Measurements from ENCODE around the gene NELFA. TPM values are rescaled to one million over a fixed set of nuclear protein-coding genes. Genes with fewer than 3 reads are reported as not detected.

The NELFA gene
- total and polyA plus RNA-seq, 4 donors: 7.1 to 11.8 (median 9.3) TPM

DNA sequence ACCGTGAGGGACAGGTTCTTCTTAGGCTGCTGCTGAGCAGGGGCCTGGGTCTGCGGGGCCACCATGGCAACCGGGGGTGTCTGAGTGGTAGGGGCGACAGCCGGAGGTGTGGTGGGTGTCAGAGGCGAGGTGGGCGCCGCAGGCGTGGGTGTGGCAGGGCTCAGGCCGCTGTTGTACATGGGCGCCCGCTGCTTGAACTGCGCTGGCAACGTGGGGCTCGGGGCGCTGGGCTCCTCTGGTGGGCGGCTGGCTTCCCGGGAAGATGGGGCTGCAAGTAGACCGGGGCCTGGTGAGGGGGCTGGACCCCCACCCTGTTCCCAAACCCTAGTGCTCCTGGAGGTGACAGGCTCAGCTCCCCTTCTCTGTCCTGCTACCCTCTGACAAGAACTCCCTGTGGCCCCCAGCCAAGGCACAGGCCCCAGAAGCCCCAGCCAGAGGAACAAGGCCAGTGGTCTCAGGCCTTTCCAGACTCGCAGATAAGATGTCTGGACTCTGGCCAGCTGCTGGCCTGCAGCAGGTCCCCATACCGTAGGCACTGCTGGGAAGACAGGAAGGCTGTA lies 24.8 kb downstream of the NELFA start:
- Histone ChIP-seq H3K27me3 (ENCODE audit: control insufficient read depth in 4 of 4, insufficient read depth in 4 of 4, low read length in 3 of 4) (no peaks in the 10 kb centered on the region), H3K36me3 (ENCODE audit: control insufficient read depth in 4 of 4, insufficient read depth in 3 of 4, low read depth in 1 of 4, low read length in 3 of 4) (peaks cover 24 to 80% (median 36%) of the 10 kb centered on the region in 4 donors), H3K9ac (ENCODE audit: low read depth in 1 of 2, low read length in 2 of 2) (no peak overlapping the region), H3K27ac (ENCODE audit: low read depth in 1 of 2, low read length in 2 of 2) (no peak overlapping the region), H3K9me3 (ENCODE audit: control insufficient read depth in 4 of 4, low read length in 3 of 4) (no peaks in the 10 kb centered on the region), H3K4me1 (ENCODE audit: control insufficient read depth in 4 of 4, insufficient read depth in 4 of 4, low read length in 3 of 4) (no peaks in the 10 kb centered on the region), H3K4me3 (ENCODE audit: low read depth in 1 of 3, low read length in 3 of 3) (no peak overlapping the region)
- WGBS: 93% methylated on average over 21 of the region's 21 CpGs
- peak; percentile 33 for DNase-seq (ENCODE audit: low spot score)
- TF ChIP-seq, protein P1, sequence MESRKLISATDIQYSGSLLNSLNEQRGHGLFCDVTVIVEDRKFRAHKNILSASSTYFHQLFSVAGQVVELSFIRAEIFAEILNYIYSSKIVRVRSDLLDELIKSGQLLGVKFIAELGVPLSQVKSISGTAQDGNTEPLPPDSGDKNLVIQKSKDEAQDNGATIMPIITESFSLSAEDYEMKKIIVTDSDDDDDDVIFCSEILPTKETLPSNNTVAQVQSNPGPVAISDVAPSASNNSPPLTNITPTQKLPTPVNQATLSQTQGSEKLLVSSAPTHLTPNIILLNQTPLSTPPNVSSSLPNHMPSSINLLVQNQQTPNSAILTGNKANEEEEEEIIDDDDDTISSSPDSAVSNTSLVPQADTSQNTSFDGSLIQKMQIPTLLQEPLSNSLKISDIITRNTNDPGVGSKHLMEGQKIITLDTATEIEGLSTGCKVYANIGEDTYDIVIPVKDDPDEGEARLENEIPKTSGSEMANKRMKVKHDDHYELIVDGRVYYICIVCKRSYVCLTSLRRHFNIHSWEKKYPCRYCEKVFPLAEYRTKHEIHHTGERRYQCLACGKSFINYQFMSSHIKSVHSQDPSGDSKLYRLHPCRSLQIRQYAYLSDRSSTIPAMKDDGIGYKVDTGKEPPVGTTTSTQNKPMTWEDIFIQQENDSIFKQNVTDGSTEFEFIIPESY (IDR thresholded peaks at IDR 0.05): no peak

GRCh38 chr4:1983053-1983845 lies 25.5 kb downstream of the NELFA start:
- no peak overlapping the region for H3K9ac ChIP-seq (ENCODE audit: low read depth in 1 of 2, low read length in 2 of 2)
- TF ChIP-seq TAF1 (conservative IDR thresholded peaks at IDR 0.05) (no peak), HNF4G (IDR thresholded peaks at IDR 0.05) (no peak)
- H3K27me3 ChIP-seq (ENCODE audit: control insufficient read depth in 4 of 4, insufficient read depth in 4 of 4, low read length in 3 of 4): no peaks in the 10 kb centered on the region
- 96% methylated on average over 34 of the region's 34 CpGs for WGBS
- peaks cover 24 to 85% (median 36%) of the 10 kb centered on the region in 4 donors for H3K36me3 ChIP-seq (ENCODE audit: control insufficient read depth in 4 of 4, insufficient read depth in 3 of 4, low read depth in 1 of 4, low read length in 3 of 4)
- no peaks in the 10 kb centered on the region for H3K4me1 ChIP-seq (ENCODE audit: control insufficient read depth in 4 of 4, insufficient read depth in 4 of 4, low read length in 3 of 4)
- no peak overlapping the region for H3K4me3 ChIP-seq (ENCODE audit: low read depth in 1 of 3, low read length in 3 of 3)
- peak; percentile 27 for DNase-seq (ENCODE audit: low spot score)
- H3K9me3 ChIP-seq (ENCODE audit: control insufficient read depth in 4 of 4, low read length in 3 of 4): no peaks in the 10 kb centered on the region
- no peak overlapping the region for H3K27ac ChIP-seq (ENCODE audit: low read depth in 1 of 2, low read length in 2 of 2)

DNA sequence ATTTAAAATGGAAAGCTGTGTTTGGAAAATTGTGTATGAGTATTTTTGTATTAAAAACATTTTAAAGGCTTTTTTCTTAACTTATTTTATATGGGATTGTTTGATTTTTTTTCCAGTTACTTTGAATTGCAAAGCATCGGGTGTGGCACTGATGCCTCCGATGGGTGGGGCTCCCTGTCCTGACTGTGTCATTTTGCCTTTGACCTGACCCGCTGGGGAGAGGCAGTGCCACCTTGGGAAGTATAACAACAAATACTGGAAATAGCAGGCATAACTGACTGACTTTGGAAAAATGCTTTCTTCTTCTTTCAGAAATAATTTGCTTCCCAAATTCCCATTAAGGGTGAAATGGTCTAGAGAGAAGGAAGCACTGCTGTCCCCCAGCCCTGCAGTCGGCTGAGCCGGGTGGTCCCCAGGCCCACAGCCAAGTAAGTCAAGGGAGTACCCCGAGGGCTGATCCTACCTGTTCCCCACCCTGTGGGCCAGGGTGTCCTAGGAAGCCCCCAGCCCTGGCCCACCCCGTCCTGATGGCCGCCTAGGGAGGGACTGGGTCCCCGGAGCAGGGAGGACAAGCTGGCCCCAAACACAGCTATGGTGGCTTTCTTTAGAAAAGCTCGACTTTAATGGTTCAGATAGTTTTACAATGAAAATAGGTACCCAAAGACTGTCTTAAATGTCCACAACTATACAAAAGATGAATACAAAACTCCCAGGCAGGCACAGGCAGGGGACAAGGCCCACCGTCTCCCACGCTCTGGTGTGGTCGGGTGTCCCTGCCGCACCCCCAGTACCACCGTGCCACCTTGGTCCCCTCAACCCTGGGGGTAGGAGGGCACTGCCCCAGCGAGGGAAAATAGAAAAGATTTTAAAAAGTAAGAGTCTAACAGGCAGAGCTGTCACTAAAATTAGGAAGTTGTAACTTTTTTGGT lies 26.4 kb downstream of the NELFA start:
- WGBS: 92% methylated on average over 16 of the region's 16 CpGs
- peak; percentile 30 for DNase-seq (ENCODE audit: low spot score)
- no peaks in the 10 kb centered on the region for H3K4me1 ChIP-seq (ENCODE audit: control insufficient read depth in 4 of 4, insufficient read depth in 4 of 4, low read length in 3 of 4)
- no peaks in the 10 kb centered on the region for H3K9me3 ChIP-seq (ENCODE audit: control insufficient read depth in 4 of 4, low read length in 3 of 4)
- H3K9ac ChIP-seq (ENCODE audit: low read depth in 1 of 2, low read length in 2 of 2): no peak overlapping the region
- H3K4me3 ChIP-seq (ENCODE audit: low read depth in 1 of 3, low read length in 3 of 3): no peak overlapping the region
- peaks cover 22 to 83% (median 33%) of the 10 kb centered on the region in 4 donors for H3K36me3 ChIP-seq (ENCODE audit: control insufficient read depth in 4 of 4, insufficient read depth in 3 of 4, low read depth in 1 of 4, low read length in 3 of 4)
- no peak overlapping the region for H3K27ac ChIP-seq (ENCODE audit: low read depth in 1 of 2, low read length in 2 of 2)
- no peaks in the 10 kb centered on the region for H3K27me3 ChIP-seq (ENCODE audit: control insufficient read depth in 4 of 4, insufficient read depth in 4 of 4, low read length in 3 of 4)
- TF ChIP-seq RAD21 (IDR thresholded peaks at IDR 0.05) (no peak), FOXA1 (IDR thresholded peaks at IDR 0.05) (no peak), TAF1 (conservative IDR thresholded peaks at IDR 0.05) (no peak), JUND (IDR thresholded peaks at IDR 0.05) (no peak), CTCF (IDR thresholded peaks at IDR 0.05; ENCODE audit: low read depth, low read length, missing input control) (no peak), SP1 (IDR thresholded peaks at IDR 0.05) (no peak), EGR1 (IDR thresholded peaks at IDR 0.05; ENCODE audit: low read depth in 2 of 2) (no peak), GABPA (IDR thresholded peaks at IDR 0.05 in 1 of 2, conservative IDR thresholded peaks at IDR 0.05 in 1 of 2) (no peak), FOXA2 (IDR thresholded peaks at IDR 0.05) (no peak), YY1 (IDR thresholded peaks at IDR 0.05) (no peak)
- TF ChIP-seq, protein P2, sequence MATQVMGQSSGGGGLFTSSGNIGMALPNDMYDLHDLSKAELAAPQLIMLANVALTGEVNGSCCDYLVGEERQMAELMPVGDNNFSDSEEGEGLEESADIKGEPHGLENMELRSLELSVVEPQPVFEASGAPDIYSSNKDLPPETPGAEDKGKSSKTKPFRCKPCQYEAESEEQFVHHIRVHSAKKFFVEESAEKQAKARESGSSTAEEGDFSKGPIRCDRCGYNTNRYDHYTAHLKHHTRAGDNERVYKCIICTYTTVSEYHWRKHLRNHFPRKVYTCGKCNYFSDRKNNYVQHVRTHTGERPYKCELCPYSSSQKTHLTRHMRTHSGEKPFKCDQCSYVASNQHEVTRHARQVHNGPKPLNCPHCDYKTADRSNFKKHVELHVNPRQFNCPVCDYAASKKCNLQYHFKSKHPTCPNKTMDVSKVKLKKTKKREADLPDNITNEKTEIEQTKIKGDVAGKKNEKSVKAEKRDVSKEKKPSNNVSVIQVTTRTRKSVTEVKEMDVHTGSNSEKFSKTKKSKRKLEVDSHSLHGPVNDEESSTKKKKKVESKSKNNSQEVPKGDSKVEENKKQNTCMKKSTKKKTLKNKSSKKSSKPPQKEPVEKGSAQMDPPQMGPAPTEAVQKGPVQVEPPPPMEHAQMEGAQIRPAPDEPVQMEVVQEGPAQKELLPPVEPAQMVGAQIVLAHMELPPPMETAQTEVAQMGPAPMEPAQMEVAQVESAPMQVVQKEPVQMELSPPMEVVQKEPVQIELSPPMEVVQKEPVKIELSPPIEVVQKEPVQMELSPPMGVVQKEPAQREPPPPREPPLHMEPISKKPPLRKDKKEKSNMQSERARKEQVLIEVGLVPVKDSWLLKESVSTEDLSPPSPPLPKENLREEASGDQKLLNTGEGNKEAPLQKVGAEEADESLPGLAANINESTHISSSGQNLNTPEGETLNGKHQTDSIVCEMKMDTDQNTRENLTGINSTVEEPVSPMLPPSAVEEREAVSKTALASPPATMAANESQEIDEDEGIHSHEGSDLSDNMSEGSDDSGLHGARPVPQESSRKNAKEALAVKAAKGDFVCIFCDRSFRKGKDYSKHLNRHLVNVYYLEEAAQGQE (IDR thresholded peaks at IDR 0.05): no peak
- TF ChIP-seq, protein P3, sequence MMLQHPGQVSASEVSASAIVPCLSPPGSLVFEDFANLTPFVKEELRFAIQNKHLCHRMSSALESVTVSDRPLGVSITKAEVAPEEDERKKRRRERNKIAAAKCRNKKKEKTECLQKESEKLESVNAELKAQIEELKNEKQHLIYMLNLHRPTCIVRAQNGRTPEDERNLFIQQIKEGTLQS (IDR thresholded peaks at IDR 0.05): no peak
- TF ChIP-seq, protein P1 (IDR thresholded peaks at IDR 0.05): no peak
